Inferior parietal cortex (tissue), 1 donor: ENCODE results near the gene PITX1.
"Not testable (repeated sequence)": the region's sequence is repeated elsewhere in the genome, so short reads cannot be mapped to it uniquely, and the experiment has no call there.

Source experiments
- DNase-seq: peaks from one replicate; pipeline ENCODE4 v3.0.0-alpha.2; 2016; ENCODE audit errors: extremely low spot score

PITX1 gene

DNA sequence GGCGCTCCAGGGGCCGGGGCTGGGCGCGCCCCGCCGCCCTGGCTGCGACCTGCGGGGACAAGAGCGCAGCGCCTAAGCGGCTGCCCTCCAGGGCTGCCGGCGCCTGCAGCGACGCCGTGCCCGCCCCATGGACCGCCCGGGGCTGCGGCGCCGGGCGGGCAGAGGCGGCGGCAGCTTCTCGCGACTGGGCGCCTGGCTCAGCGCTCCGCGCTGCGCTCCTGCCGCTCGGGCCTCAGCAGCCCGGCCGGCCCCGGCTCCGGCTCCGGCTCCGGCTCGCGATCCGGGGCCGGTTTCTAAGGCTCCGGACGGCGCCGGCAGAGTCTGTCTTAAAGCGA, at the start of gene PITX1:
Gene PITX1, minus strand, starts transcription at position 328 of the 335 bp plus-strand sequence. CDS start 347 bp downstream, outside the sequence.
- no peak for DNase-seq

DNA sequence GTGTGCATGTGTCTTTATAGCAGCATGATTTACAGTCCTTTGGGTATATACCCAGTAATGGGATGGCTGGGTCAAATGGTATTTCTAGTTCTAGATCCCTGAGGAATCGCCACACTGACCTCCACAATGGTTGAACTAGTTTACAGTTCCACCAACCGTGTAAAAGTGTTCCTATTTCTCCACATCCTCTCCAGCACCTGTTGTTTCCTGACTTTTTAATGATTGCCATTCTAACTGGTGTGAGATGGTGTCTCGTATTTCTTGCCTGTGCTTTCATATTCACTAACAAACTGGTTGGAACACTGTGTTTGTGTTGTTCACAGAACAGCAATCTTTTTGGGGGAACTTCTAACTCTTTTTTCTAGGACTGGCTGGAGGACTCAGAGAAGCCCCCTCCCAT, 49.3 kb upstream of the PITX1 start:
- DNase-seq = not testable (repeated sequence)

DNA sequence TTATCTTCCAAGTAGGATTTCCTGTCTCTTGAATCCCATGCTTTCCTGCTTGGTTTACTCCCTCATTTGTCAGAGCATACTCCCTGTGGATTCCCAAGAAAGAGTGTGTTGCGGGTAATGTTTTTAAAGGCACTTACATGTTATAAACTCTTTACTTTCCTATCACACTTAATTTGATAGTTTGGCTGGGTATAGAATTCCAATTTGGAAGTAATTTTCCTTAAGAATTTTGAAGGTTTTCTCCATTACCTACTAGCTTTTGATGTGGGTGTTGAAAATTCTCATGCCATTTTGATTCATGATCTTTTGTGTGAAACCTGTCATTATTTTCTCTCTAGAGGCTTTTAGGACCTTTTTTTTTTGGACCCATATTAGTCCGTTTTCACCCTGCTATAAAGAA, 47.2 kb upstream of the PITX1 start:
- no peak for DNase-seq

DNA sequence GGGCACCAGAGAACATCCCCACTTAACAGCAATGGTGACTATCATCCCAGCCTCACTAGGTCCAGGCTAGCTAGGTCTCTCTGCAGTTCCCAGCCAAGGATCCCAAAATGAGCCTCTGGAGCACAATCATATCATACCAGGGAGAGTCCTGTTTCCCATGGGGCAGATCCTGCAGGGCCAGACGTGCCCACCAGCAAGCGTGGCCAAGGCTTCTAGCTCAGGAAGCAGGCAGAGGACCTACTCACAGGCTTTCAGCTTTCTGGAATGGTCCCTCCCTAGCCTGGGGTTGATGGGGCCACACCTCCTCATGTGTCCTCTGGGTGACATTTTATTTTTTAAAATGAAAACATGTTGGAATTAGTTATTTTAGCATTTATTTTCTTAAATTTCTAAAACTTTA, 45.7 kb upstream of the PITX1 start:
- no peak for DNase-seq

DNA sequence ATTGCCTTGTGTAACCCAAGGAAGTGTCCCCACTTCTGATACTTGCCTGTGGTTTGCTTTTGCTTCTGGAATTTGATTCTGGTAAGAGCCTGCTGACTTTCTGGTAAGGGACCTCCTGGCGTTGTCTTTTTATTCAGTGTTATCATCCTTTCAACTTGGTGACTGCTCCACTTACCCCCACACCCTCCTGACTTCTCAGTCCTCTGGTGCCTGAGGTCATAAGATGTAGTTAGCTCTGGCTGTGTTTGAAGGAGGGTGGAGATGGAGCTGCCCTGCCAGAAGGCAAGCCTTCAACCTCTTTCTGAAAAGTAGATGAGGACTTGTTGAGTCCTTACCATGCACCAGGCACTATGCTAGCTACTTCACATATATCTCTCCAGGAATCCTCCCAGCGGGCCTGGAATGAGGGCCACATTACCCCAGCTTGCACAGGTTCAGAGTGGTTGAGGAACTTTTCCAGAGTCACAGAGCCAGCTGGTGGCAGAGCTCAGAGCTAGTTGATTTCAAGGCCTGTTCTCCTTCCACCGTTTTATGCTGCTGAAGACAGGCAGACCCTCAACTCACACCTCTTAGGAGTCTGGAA, 45.2 kb upstream of the PITX1 start:
- no peak for DNase-seq

DNA sequence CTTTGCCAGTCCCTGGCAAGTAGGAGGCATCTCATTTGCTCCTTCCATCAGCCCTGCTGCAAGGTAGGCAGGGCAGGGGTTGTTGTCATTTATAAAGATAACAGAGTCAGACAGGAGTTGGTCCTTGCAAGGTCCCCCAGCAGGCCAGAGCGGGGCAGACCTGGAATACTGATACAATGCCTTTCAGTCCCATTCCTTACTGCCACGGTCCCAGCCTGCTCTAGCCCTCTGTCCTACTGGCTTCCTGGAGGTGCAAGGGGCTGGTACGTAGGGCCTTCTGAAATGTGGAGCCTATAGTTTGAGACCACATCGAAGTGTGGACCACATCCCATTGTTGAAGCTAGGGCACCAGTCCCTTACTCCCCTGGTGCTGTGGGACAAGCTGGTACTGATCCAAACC, 42.8 kb upstream of the PITX1 start:
- no peak for DNase-seq

DNA sequence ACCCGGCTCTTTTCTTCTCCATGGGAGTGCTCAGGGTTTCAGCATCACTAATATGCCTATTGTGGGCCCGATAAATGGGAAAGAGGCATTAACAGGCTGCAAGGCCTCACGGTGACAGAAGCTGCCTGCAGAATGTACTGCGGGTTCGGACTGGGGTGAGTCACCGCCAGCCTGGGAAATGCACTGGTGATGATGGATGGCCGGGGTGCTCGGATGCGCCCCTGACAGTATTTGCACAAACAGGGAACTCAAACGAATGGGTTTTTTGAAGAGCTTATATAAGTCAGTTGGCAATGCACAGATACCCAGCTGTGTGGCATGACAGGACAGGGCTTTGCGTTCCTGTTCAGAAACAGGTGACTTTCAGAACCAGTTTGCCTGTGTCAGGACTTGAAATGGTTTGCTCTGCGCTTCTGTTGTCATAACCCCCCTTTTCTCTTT, 42.0 kb upstream of the PITX1 start:
- DNase-seq = no peak

DNA sequence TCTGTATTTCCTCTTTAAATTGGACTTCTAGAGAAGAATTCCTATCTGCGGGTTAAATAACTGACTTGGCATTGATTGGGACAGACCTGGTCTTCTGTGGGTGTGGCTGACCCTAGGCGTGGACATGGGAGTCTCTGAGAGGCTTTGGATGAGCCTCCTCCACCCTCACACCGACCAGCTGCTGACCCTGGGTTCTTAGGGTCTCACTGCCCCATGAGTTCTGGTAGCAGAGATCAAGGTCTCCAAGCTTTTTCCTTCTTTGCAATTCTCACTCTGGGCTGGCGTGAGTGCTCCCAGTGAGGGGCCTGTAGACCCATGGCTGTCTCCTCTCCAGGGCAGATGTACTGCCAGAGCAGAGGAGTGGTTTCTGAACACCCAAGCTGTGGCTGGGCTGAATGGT, 41.6 kb upstream of the PITX1 start:
- no peak for DNase-seq

DNA sequence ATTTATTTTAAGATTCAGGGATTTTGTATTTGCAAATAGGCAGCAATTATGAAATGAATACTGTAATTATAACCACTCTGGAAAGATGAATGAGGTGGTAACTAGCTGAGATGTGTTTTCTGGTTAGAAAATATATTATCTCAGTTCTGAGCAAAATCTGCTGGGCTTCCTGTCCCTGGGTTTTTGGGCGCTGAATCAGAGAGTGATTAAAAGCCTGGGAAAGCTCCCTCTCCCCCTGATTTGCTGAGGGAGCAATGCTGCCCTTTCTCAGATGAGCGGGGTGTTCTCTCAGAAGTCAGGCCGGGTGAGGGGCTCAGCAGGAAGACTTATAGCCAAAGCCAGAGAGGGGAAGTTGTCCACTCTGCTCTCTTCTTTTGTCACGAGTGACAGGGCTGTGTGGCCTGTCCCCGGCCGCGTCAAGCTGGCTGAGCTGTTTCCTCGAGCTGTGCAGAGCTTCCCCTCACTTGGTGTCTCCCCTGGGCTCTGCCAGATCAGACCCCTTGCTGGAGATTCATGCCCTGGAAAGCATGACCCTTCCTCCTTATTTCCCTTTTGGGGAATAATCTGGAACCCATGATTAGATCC, 39.8 kb upstream of the PITX1 start:
- DNase-seq = no peak

DNA sequence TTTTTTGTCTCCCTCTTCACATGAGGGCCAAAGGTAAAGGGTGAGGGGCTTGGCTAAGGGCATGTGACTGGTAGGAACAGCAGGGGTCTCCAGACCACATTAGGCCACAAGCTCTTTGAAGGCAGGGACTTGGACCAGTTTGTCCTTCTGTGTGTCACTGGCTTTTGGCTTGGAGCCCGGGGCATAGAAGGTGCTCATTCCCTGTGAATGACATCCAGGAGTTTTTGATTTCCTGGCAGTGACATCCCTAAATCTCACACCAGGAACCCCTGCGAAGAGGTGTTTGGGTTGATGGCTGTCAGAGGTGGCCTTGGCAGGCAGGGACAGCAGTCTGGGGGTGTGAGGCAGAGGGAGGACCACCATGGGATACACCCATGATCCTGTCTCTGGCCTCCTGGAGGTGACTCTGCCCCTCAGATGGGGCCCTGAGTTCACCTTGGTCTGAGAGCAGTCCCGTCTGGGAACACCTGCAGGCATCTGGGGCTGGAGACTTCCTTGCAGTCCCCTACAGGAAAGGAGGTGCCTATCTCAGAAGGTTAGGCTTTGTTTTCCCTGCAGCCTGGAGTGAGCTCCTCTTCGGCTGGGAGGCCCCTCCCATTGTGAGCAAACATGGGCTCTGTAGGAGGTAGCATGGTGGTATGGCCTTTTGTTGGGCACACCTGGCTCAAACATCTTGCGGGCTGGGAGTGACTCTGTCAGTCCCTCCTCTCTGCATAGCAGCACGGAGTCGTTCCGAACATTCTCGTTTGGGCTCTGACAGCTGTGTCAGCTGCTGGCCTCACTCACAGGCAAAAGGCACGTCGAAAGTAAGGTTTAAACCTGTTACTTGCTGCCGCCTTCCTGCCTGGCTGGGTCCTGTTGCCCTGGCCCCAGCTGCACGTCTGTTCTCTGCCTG, 38.6 kb upstream of the PITX1 start:
- DNase-seq = no peak

DNA sequence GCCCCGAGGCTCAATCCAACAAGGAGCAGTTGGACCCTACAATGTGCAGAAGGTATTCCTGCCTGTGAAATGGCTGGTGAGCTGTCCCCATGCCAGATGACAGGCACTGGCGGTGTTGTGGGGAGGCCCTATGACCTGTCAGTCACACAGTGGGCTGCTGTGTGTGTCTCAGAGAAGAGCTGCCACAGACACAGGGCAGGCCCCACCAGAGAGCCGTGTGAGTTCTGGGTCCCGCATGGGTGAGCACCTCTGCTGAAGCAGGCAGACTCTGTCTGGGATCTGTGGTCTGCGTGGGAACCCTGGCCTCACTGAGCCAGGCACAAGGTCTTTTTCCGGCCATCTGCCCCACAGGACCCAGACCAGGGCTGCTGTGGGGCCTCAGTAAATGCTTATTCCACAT, 37.3 kb upstream of the PITX1 start:
- DNase-seq = no peak

DNA sequence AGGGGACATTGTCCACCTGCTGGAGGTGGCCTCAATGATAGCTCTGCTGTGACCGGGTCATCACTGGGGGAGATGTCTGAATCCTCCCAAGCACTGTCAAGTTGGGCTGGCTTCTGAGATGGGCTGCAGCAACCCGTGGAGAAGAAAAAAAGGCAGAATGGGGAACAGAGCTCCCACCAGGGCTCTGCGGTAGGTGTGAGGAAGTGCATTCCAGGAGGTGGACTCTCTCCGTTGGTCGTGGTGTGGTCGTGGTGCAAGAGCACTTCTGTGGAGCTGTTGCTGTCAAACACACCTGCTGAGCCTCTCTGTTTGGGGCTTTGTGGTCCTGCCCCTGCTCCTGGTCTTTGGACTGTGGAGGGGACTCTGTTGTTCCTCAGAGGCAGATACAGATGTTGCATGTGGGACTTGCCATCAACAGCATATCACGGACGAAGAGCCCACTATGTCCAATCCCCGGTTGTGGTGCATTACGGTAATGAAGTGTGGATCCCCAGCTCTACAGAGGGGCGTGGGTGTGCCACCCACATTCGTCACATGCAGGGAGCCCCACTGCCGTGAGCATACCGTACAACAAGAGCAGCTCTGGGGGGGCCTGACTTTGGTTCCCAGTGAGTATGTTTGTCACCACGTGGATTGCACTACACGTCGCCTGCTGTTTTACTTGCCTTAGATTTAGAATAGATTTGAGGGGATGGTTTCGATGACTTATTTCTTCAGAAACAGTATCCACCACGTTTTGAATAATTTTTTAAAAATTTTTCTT, 36.0 kb upstream of the PITX1 start:
- no peak for DNase-seq

DNA sequence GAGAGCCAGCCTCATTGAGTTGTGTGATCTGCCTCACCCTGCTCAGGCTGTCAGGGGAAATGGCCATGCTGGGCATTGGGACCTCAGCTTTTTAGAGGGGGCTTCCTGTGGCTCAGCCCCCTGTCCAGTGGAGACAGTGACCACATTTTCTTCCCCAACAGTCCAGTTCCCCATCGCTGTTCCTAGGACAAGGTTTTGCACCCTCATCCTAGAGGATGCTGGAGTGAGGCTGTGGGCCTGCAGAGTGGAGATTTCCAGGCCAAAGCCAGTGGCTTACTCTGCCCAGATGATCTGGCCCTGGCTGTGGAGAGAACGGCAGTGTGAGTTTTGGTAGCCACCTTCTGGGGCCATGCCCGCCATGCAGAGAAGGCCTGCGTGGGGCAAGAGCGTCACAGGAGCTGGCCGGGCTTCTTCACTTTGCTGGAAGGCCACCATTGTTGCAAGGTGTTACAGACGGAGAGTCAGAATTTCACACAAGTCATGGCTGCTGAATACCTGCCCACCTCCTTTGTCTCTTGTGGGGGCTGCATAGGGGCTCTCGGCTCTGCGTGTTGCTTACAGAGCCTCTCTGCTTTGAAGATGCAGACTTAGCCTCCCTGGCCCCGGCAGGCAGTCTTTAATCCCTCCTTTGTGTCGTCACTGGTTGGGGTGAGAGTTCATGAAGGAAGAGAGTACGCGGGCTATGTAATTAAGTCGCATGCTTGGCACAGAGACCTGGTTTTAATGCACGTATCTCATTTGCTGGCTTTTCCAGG, 35.2 kb upstream of the PITX1 start:
- no peak for DNase-seq

DNA sequence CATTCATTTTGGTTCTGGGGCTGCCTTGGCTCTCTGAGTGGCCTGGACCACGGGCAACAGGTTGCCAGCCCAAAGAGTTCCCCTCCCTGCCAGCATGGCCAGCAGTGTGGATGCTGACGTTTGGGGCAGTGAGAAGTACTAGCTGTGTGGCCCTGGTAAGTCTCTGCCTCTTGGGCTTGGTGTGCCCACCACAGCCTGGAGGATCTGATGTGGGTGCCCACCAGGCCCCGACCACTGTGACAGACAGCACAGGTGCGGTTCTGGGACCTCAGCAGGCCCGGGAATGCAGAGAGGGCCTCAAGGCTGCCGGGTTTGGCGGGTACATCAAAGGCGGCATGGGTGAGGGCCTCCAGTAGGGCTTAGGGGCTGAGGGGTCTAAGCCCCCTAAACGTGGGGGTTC, 33.6 kb upstream of the PITX1 start:
- no peak for DNase-seq

DNA sequence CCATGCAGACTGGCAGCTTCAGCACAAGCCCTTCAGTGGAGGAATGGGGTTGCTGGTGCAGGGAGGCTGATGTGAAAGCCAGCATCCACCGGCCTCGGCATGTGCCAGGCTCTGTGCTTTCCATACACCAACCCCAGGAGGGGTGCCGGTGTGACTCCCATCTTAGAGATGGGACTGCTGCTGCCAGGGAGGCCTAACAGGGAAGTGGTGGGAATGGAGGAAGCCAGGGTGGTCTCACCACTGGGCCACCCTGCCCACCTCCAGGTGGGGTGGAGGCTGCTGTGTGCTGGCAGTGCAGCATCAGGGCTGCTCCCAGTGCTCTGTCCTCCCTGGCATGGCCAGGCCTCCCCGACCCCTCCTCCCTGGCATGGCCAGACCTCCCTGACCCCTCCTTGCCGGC, 32.8 kb upstream of the PITX1 start:
- DNase-seq = no peak

DNA sequence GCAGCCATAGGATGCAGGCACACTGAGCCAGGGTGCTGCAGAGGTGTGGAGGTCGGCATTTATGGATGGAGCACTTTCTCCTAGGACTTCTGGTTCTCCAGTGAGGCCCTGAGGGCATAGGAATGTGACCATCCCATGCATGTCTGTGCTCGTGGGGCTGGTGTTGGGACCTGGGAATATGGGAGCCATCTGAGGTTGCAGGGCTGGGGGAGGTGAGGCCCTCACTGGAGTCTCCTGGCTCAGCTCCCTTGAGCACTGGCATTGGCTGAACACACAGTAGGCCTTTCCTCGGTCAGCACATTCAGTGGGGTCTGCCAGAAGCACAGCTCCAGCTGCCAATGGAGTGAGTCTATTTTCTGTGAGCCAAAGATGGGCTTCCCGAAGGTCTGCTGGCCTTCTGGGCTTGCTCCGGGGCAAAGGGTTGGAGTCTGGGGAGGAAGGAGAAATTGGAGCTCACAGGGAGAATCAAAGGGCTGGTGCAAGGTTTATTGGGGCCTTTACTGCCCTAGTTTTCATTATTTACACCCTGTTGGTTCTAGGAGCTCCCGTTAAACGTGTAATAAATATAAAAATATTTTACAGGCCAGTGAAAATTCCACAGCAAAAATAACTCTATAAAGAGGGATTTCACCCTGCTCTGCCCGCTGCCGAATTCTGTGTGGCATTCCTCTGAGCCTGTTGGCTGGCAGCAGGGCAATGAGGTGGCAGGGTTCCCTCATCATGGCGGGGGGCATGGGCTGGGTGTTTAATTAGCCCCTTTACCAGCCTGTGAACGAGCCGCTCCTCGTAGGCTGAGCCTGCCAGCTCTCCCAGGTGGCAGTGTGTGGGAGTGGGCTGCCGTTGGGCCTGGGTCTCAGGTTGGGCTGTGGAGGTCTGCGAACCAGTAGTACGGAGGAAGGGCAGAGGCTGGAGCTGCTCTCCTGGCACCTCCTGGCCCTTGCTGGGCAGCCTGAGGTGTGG, 31.6 kb upstream of the PITX1 start:
- no peak for DNase-seq

DNA sequence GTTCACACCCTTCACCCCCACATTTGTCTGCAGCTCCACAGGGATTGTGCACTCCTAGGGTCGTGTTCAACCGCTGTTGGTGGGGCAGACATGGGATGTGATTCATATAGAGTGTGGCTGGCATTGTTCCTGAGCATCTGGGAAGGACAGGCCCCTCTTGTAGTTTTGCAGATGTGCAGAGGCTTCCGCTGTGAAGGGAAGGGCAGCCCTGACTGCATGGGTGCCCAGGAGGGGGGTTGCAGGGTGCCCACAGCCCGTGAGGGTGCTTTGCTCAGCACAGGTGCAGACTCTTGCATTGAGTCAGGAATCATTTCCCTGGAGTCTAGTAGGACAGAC, 30.2 kb upstream of the PITX1 start:
- DNase-seq = no peak

DNA sequence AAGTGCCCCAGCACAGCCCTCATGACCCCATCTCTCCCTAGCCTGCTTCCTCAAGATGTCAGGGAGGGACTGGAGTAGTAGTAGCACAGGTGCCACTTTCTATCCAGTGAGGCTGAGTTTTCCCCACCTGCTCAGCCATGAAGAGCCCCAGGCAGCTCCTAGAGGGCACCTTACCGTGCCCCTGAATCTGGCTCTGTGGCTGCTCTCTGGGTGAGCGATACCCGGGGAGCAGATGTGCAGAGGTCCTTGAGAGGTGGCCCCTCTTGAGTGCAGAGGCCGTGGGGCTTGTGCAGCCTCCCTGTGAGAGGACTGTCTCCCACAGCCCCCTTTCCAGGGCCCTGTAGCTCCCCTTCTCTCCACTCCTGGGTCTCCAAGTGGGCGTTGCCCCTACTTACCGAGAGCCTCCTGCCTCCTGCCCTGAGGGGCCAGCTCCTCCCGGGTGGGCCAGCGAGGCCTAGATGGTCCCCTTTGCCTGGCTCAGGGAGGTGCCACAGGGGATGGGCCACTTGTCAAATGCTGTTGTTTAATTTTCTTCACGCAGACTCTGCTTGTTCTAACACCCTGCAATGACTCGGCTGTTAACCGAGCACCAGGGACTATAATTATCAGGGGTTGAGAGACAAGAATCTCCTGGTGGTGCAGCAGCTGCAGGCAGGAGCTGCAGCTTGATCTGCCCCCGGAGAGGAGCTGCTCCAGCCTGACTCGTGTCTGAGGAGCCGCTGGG, 29.6 kb upstream of the PITX1 start:
- DNase-seq = no peak

DNA sequence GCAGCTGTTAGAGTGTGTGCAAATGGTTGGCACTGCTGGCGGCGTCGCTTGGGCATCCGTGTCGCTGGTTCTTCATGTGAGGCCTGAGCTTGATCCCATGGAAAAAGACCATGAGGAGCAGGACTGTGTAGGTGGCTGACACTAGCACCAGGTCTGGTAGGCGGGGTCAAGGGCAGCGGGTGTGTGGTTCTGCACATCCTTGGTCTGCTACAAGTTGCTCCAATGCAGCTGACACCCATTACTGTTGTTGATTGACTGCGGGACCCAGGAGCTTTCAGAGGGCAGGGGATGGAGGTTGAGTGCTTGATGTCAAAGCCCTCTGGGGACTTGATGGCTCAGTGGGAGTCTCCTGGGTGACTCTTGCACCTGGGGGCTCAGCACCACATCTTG, 29.0 kb upstream of the PITX1 start:
- DNase-seq = no peak
